Skeletal muscle satellite cell (primary cell): ENCODE measurements around the gene PNRC1.

Experiments used
- H3K27me3 ChIP-seq: 2 replicates; pipeline ENCODE4 v1.7.0; 2013; ENCODE audit warnings: low read length; ENCODE audit not compliant: control insufficient read depth, insufficient read depth
- H3K36me3 ChIP-seq: 2 replicates; pipeline ENCODE4 v1.7.0; 2013; ENCODE audit warnings: mild to moderate bottlenecking, control low read depth, low read length; ENCODE audit not compliant: insufficient read depth
- H3K4me1 ChIP-seq: 2 replicates; pipeline ENCODE4 v1.7.0; 2013; ENCODE audit warnings: low read length; ENCODE audit not compliant: control insufficient read depth, insufficient read depth
- H3K4me2 ChIP-seq: 2 replicates; pipeline ENCODE4 v1.7.0; 2013; ENCODE audit warnings: mild to moderate bottlenecking, low read length
- H3K4me3 ChIP-seq: 2 replicates; pipeline ENCODE4 v1.7.0; 2013; ENCODE audit warnings: low read length
- H3K9ac ChIP-seq: 2 replicates; pipeline ENCODE4 v1.7.0; 2013; ENCODE audit warnings: mild to moderate bottlenecking, low read depth, low read length, moderate library complexity
- H3K9me3 ChIP-seq: replicated peaks from 2 replicates; pipeline ENCODE4 v1.7.0; 2013; ENCODE audit warnings: mild to moderate bottlenecking, control low read depth, low read length

Gene PNRC1

GRCh38 chr6:89045011-89045387 is 35.6 kb upstream of the PNRC1 start:
- Histone ChIP-seq H3K27me3 (no peaks in the 10 kb centered on the region), H3K9me3 (no peaks in the 10 kb centered on the region), H3K4me1 (peaks cover 6% of the 10 kb centered on the region), H3K4me2 (no peak overlapping the region), H3K4me3 (no peak overlapping the region), H3K9ac (no peak overlapping the region), H3K36me3 (no peaks in the 10 kb centered on the region)

DNA sequence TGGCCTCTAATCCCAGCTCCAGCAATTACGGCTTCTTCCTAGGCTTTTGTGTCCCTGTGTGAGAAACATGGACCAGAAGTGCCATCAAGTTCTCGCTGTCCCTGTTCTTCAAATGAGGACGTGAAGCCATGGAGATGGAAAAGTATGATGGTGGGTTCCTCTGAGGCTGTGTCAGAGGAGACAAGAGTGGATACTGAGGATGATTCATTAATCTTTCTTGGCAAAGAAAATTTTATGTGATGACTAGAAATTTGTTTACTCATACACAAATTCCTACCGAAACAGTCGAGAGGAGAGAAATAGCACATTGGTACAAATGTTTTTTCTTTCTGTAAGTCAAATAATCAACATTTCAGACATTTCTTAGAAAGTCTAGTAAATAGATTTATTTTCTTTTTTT is 35.0 kb upstream of the PNRC1 start:
- H3K4me1 ChIP-seq, result peaks cover 11% of the 10 kb centered on the region

GRCh38 chr6:89047473-89047872 is 33.1 kb upstream of the PNRC1 start:
- Histone ChIP-seq H3K27me3 (peaks cover 3% of the 10 kb centered on the region), H3K4me2 (no peak overlapping the region), H3K36me3 (no peaks in the 10 kb centered on the region), H3K4me3 (no peak overlapping the region), H3K4me1 (peaks cover 11% of the 10 kb centered on the region), H3K9me3 (no peaks in the 10 kb centered on the region), H3K9ac (no peak overlapping the region)

More for the DNA sequence above, 35.0 kb upstream of the PNRC1 start:
- no peaks in the 10 kb centered on the region for H3K27me3 ChIP-seq
- no peak overlapping the region for H3K4me2 ChIP-seq
- H3K36me3 ChIP-seq, result no peaks in the 10 kb centered on the region
- H3K9ac ChIP-seq, result no peak overlapping the region
- H3K4me3 ChIP-seq, result no peak overlapping the region
- no peaks in the 10 kb centered on the region for H3K9me3 ChIP-seq

- Histone ChIP-seq H3K27me3 (peaks cover 3% of the 10 kb centered on the region), H3K4me3 (no peak overlapping the region), H3K9me3 (no peaks in the 10 kb centered on the region), H3K4me1 (peaks cover 11% of the 10 kb centered on the region), H3K9ac (no peak overlapping the region), H3K36me3 (no peaks in the 10 kb centered on the region), H3K4me2 (no peak overlapping the region)
These were observed 32.1 kb upstream of the PNRC1 start for GRCh38 chr6:89048288-89048923.

DNA sequence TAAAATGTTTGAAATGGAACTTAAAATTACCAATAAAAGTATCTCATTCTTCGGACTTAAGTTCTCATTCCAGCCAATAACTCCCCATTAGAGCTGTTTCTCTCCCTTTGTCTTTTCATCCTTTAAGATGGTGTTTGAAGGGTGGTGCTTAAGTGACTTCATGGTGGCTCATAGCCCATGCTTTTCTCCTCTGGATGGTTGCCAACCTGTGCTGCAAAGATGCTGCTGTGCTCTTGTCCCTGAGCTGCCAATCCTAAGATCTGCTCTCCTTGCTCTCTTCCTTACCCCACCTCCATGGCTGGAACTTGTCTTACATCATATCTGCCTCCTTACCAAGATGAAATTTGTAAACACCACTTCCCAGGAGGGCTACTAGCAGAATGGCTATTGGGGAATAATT is 31.6 kb upstream of the PNRC1 start:
- H3K9ac ChIP-seq, result no peak overlapping the region
- peaks cover 3% of the 10 kb centered on the region for H3K27me3 ChIP-seq
- H3K4me1 ChIP-seq, result peaks cover 11% of the 10 kb centered on the region
- H3K36me3 ChIP-seq, result no peaks in the 10 kb centered on the region
- H3K4me3 ChIP-seq, result no peak overlapping the region
- no peak overlapping the region for H3K4me2 ChIP-seq
- no peaks in the 10 kb centered on the region for H3K9me3 ChIP-seq

DNA sequence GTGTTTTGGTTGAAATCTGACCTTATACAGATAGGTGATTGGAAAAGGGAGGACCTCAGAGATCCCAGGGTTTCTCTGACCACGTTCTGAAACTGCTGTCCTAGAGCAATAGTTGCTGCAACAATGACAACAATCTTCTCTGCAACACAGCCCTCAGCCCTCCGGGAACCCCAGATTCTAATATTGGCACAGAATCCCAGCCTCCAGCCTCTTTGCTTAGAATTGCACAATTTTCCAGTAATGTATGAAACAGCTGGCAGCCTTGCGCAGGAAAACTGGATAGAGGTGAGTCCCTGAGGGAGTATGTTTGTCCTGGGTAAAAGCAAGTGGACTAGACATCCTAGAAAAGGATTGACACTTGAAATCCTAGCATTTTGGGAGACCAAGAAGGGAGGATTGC is 30.4 kb upstream of the PNRC1 start:
- Histone ChIP-seq H3K4me2 (no peak overlapping the region), H3K4me3 (no peak overlapping the region), H3K4me1 (peaks cover 11% of the 10 kb centered on the region), H3K36me3 (no peaks in the 10 kb centered on the region), H3K27me3 (peaks cover 3% of the 10 kb centered on the region), H3K9ac (no peak overlapping the region), H3K9me3 (no peaks in the 10 kb centered on the region)

- no peak overlapping the region for H3K4me2 ChIP-seq
- peaks cover 3% of the 10 kb centered on the region for H3K27me3 ChIP-seq
- H3K9me3 ChIP-seq, result no peaks in the 10 kb centered on the region
- no peak overlapping the region for H3K9ac ChIP-seq
- H3K4me1 ChIP-seq, result peaks cover 11% of the 10 kb centered on the region
- H3K4me3 ChIP-seq, result no peak overlapping the region
- no peaks in the 10 kb centered on the region for H3K36me3 ChIP-seq
These were observed 29.9 kb upstream of the PNRC1 start for GRCh38 chr6:89050697-89051096.

GRCh38 chr6:89051676-89052075 is 28.9 kb upstream of the PNRC1 start:
- H3K4me3 ChIP-seq, result no peak overlapping the region
- H3K9me3 ChIP-seq, result no peaks in the 10 kb centered on the region
- peaks cover 11% of the 10 kb centered on the region for H3K4me1 ChIP-seq
- peaks cover 3% of the 10 kb centered on the region for H3K27me3 ChIP-seq
- no peak overlapping the region for H3K4me2 ChIP-seq
- no peak overlapping the region for H3K9ac ChIP-seq
- H3K36me3 ChIP-seq, result no peaks in the 10 kb centered on the region

DNA sequence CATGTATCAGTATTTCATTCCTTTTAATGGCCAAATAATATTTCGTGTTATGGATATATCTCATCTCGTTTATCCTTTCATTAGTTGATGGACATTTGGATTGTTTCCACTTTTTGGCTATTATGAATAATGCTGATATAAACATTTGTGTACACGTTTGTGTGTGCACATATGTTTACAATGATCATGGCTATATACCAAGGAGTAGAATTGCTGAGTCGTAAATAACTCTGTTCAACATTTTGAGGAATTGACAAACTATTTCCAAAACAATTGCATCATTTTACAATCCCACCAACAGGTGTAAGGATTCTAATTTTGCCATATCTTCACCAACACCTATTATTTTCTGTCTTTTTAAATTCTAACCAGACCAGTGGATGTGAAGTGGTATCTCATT is 26.3 kb upstream of the PNRC1 start:
- Histone ChIP-seq H3K36me3 (no peaks in the 10 kb centered on the region), H3K27me3 (peaks cover 6% of the 10 kb centered on the region), H3K4me2 (no peak overlapping the region), H3K4me3 (no peak overlapping the region), H3K9ac (no peak overlapping the region), H3K9me3 (no peaks in the 10 kb centered on the region), H3K4me1 (peaks cover 6% of the 10 kb centered on the region)

GRCh38 chr6:89057759-89058158 is 22.8 kb upstream of the PNRC1 start:
- H3K4me1 ChIP-seq, result no peaks in the 10 kb centered on the region
- no peaks in the 10 kb centered on the region for H3K9me3 ChIP-seq
- no peak overlapping the region for H3K4me2 ChIP-seq
- no peak overlapping the region for H3K4me3 ChIP-seq
- H3K27me3 ChIP-seq, result peaks cover 3% of the 10 kb centered on the region
- no peaks in the 10 kb centered on the region for H3K36me3 ChIP-seq
- no peak overlapping the region for H3K9ac ChIP-seq

DNA sequence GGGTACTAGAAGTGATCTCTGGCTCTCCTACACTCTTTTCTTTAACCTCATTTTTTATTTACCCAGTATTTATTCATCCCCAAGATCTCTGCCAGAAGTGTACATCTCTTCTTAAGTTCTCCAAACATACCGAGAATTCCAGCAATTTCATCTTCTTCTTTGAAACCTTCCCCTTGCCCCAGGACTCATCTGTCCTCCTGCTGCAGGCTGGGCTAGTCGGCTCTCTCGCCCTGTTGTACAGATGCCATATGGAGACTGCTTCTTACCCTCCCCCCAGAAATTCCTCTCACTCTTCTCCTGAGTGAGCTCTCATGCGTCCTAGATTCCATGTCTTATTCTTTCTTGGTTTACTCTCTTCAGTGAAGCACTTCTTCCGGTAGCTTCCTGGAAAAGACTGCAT is 21.9 kb upstream of the PNRC1 start:
- H3K4me2 ChIP-seq, result no peak overlapping the region

DNA sequence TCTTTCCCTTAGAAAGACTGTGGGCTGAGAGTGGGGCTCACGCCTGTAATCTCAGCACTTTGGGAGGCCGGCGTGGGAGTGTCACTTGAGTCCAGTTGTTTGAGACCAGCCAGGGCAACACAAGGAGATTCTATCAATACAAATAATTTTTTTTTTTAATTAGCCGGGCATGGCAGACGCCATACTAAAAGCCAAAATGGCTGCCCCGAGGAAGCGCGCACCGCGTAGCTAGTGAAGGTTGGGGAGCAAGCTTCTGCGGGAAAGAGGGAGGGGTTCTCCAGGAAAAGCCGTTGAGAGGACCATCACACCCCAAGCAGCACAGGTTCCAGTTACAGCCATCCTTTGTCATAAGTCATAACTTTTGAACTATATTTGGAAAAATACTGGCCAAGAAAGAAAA is 21.3 kb upstream of the PNRC1 start:
- H3K27me3 ChIP-seq, result peaks cover 3% of the 10 kb centered on the region
- H3K9ac ChIP-seq, result no peak overlapping the region
- no peak overlapping the region for H3K4me3 ChIP-seq
- no peaks in the 10 kb centered on the region for H3K9me3 ChIP-seq
- H3K4me1 ChIP-seq, result no peaks in the 10 kb centered on the region
- no peaks in the 10 kb centered on the region for H3K36me3 ChIP-seq
- H3K4me2 ChIP-seq, result no peak overlapping the region

More for the DNA sequence above, 21.9 kb upstream of the PNRC1 start:
- no peak overlapping the region for H3K4me3 ChIP-seq
- H3K9me3 ChIP-seq, result no peaks in the 10 kb centered on the region
- no peaks in the 10 kb centered on the region for H3K36me3 ChIP-seq
- no peak overlapping the region for H3K9ac ChIP-seq
- peaks cover 3% of the 10 kb centered on the region for H3K27me3 ChIP-seq
- H3K4me1 ChIP-seq, result no peaks in the 10 kb centered on the region
